NB4 (cell line): ENCODE data around the gene CCP110.

Experiments
- TF ChIP-seq, protein P1 (sequence below): IDR thresholded peaks from 2 replicates; pipeline ENCODE4 v1.6.1; 2011; ENCODE audit warnings: low read depth, low read length
- TF ChIP-seq, protein P2 (sequence below): IDR thresholded peaks from one replicate; pipeline ENCODE4 v1.5.1; 2012; ENCODE audit warnings: low read depth, low read length

DNA sequence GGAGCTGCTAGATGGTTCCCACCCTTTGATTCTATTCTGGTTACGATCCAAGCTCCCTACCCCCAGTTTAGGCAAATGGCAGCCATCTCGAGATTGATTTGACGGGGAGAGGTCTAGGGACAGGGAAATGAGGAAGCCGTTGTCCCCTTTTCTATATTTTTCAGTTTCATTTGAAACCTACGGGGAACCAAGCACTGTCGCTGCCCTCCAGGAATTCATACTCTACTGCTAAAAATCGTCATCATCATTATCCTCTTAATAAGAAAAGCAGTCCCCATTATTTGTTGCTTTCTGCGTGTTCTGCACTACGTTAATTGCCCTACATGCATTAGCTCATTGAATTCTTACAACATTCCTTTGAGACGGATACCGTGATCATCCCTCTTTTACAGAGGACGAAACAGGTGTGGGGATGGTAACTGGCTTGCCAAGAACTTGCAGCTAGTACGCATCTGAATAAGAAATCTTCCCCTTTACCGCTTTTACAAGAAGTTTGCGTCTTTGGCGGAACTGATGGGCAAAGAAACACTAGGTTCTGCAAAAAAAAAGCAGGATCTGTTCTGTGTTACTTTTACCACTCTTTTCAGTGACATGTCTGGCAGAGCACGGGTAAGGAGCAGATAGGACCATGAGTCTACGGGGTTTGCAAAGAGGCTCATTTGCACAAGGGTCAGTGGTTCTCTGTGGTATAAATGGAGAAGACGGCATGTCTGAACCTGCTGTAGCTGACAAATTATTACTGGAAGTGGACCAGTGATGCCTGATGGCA is 1.1 kb downstream of the CCP110 start:
- TF ChIP-seq, protein P1, sequence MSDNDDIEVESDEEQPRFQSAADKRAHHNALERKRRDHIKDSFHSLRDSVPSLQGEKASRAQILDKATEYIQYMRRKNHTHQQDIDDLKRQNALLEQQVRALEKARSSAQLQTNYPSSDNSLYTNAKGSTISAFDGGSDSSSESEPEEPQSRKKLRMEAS, result no peak
- TF ChIP-seq, protein P2, sequence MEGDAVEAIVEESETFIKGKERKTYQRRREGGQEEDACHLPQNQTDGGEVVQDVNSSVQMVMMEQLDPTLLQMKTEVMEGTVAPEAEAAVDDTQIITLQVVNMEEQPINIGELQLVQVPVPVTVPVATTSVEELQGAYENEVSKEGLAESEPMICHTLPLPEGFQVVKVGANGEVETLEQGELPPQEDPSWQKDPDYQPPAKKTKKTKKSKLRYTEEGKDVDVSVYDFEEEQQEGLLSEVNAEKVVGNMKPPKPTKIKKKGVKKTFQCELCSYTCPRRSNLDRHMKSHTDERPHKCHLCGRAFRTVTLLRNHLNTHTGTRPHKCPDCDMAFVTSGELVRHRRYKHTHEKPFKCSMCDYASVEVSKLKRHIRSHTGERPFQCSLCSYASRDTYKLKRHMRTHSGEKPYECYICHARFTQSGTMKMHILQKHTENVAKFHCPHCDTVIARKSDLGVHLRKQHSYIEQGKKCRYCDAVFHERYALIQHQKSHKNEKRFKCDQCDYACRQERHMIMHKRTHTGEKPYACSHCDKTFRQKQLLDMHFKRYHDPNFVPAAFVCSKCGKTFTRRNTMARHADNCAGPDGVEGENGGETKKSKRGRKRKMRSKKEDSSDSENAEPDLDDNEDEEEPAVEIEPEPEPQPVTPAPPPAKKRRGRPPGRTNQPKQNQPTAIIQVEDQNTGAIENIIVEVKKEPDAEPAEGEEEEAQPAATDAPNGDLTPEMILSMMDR, result no peak
